ENCODE data around the gene RTBDN. TPM values are rescaled to one million over a fixed set of nuclear protein-coding genes. Genes with fewer than 3 reads are reported as not detected.

Gene RTBDN
- total RNA-seq, 1 experiment from 2014 or later = 5.6 TPM

GRCh38 chr19:12875086-12875485 lies 40.7 kb upstream of the RTBDN start:
- no peak overlapping the region for H2BK120ac ChIP-seq (ENCODE audit: low read depth, low read length, poor library complexity, severe bottlenecking)
- Mint-ChIP-seq H3K27ac (no peak overlapping the region; a peak in 1 of 7 replicates), H3K36me3 (ENCODE audit: insufficient read depth in 1 of 3, low read depth in 3 of 3) (peaks cover 37 to 51% (median 42%) of the 10 kb centered on the region in 3 experiments), H3K27me3 (ENCODE audit: low read depth) (no peaks in the 10 kb centered on the region; the same call in 1 of the 2 replicates), H3K4me3 (no peak overlapping the region), H3K9me3 (peaks cover 5 to 11% of the 10 kb centered on the region in 2 experiments; a peak in 4 of 5 replicates), H3K4me1 (peaks cover 0 to 1% of the 10 kb centered on the region in 2 experiments; a peak in 3 of 4 replicates)
- H4K91ac ChIP-seq (ENCODE audit: insufficient read length, low read depth, low read length) = no peak overlapping the region
- H3K23me2 ChIP-seq (ENCODE audit: insufficient read length, low read depth, low read length, poor library complexity, severe bottlenecking) = no peaks in the 10 kb centered on the region
- H2BK20ac ChIP-seq (ENCODE audit: low read depth, low read length, poor library complexity, severe bottlenecking) = no peak overlapping the region
- H3K79me2 ChIP-seq (ENCODE audit: insufficient read depth, low read length) = no peaks in the 10 kb centered on the region
- H3K4me1 ChIP-seq (ENCODE audit: insufficient read depth, low read length) = no peaks in the 10 kb centered on the region
- H2AFZ ChIP-seq (ENCODE audit: low read length) = no peak overlapping the region
- no peak overlapping the region for H3K23ac ChIP-seq (ENCODE audit: insufficient read length, low read depth, low read length)
- no peaks in the 10 kb centered on the region for H3K27me3 ChIP-seq (ENCODE audit: insufficient read depth, low read length)
- H2BK12ac ChIP-seq (ENCODE audit: insufficient read length, low read depth, low read length) = no peak overlapping the region
- H3K9me3 ChIP-seq (ENCODE audit: control insufficient read depth, low read depth, low read length) = no peaks in the 10 kb centered on the region
- no peak overlapping the region for H2AK5ac ChIP-seq (ENCODE audit: insufficient read length, low read length)
- WGBS (ENCODE audit: extremely low coverage, insufficient read length, low lambda C conversion rate) = no CpG with 5 or more reads among the region's 6 CpGs
- no peaks in the 10 kb centered on the region for H3K79me1 ChIP-seq (ENCODE audit: insufficient read depth, low read depth, low read length, poor library complexity, severe bottlenecking)
- H3K27ac ChIP-seq (ENCODE audit: insufficient read length, low read depth, low read length) = no peak overlapping the region
- no peak overlapping the region for H4K5ac ChIP-seq (ENCODE audit: insufficient read length, low read depth, low read length)
- H4K20me1 ChIP-seq (ENCODE audit: control insufficient read depth, insufficient read depth, insufficient read length) = no peaks in the 10 kb centered on the region
- no peak overlapping the region for H3K14ac ChIP-seq (ENCODE audit: insufficient read depth, low read length)
- no peak overlapping the region for H3K18ac ChIP-seq (ENCODE audit: insufficient read length, low read depth, low read length)
- H3K9ac ChIP-seq (ENCODE audit: extremely low read depth, insufficient read length, low read length) = no peak overlapping the region
- DNase-seq = no peak
- TF ChIP-seq CTCF (conservative IDR thresholded peaks at IDR 0.05) = no peak
- no peak overlapping the region for H2BK15ac ChIP-seq (ENCODE audit: low read depth, low read length)
- no peak overlapping the region for H2BK5ac ChIP-seq (ENCODE audit: insufficient read length, low read length)
- H4K8ac ChIP-seq (replicated peaks; ENCODE audit: insufficient read length, low read depth, low read length) = no peak overlapping the region
- no peak overlapping the region for H3T11ph ChIP-seq (ENCODE audit: low read length)
- H3K4me2 ChIP-seq (ENCODE audit: insufficient read depth, insufficient read length, low read length) = no peak overlapping the region
- H3K4ac ChIP-seq (ENCODE audit: low read depth, low read length) = no peak overlapping the region
- H3K56ac ChIP-seq (ENCODE audit: insufficient read length, low read depth, low read length) = no peak overlapping the region

Measured in H9 (cell line).